HG03521 (cell line): ENCODE measurements around the gene PODNL1.
"Not testable (repeated sequence)": the region's sequence is repeated elsewhere in the genome, so short reads cannot be mapped to it uniquely, and the experiment has no call there.

ENCODE experiments used
- ATAC-seq: cut with Tn5 transposase; IDR thresholded peaks from one replicate; pipeline ENCODE4 v1.9.1; 2021; ENCODE audit warnings: mild to moderate bottlenecking, moderate library complexity; ENCODE audit not compliant: unreplicated experiment

The PODNL1 gene

DNA sequence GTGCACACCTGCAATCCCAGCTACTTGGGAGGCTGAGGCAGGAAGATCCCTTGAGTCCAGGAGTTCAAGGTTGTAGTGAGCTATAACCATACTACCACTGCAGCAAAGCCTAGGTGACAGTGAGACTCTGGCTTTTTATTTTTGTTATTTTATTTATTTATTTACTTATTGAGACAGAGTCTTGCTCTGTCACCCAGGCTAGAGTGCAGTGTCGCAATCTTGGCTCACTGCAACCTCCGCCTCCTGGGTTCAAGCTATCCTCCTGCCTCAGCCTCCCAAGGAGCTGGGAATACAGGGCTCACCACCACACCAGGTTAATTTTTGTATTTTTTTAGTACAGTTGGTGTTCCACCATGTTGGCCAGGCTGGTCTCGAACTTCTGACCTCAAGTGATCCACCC lies 35.3 kb upstream of the PODNL1 start:
- not testable (repeated sequence) for ATAC-seq

DNA sequence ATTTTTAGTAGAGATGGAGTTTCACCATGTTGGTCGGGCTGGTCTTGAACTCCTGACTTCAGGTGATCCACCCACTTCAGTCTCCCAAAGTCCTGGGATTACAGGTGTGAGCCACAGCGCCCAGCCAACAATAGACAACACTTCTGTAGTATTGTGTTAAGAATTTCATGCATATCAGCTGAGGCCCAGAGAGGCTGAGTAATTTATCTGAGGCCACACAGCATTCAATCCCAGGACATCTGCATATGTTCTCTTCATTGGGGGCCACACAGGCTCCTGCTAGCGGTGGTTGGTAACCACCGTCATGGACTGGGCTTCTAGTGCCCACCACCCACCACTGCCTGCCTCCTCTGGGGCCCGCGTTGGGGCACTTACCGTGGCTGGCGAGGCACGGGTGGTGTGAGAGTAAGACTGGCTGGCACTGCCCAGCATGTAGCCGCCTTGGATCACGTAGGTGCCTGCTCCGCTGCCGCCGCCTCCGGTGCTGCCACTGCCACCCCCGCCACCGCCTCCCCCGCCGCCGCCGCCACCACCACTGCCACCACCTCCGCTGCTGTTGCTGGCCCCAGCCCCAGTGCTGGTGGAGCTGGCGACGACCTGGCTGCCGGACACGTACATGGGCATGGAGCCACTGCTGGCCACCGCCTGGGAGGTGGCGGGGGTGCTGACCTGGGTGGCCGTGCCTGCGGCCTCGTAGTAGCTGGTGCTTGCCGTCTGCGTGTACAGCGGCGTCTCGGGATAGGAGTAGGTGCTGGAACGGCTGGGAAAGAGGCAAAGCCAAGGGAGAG lies 34.3 kb upstream of the PODNL1 start:
- no peak for ATAC-seq

DNA sequence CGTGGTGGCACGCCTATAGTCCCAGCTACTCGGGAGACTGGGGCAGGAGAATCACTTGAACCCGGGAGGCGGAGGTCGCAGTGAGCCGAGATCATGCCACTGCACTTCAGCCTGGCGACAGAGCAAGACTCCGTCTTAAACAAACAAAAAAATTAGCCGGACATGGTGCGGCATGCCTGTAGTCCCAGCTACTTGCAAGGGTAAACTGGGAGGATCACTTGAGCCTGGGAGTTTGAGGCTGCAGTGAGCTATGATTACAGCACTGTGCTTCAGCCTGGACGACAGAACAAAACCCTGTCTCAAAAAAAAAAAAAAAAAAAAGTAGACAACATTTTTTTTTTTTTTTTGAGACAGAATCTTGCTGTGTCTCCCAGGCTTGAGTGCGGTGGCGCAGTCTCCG lies 33.7 kb upstream of the PODNL1 start:
- not testable (repeated sequence) for ATAC-seq

DNA sequence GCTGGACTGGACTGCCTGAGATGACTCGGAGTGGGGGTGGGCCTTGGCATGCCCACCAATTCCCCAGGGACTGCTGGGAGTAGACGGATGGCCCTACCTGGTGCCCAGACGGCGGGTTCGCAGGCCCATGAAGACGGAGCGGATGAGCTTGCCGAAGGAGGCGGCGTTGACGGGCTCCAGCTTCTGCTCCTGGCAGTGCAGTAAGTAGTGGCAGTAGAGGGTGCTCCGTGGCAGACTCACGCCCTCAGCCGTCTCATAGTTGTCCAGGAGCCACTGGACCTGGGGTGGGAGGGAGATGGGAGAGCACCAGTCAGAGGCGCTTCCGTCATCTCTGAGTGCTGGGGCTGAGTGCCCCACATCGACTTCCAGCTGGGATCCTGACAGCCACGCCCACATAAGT lies 31.7 kb upstream of the PODNL1 start:
- no peak for ATAC-seq

DNA sequence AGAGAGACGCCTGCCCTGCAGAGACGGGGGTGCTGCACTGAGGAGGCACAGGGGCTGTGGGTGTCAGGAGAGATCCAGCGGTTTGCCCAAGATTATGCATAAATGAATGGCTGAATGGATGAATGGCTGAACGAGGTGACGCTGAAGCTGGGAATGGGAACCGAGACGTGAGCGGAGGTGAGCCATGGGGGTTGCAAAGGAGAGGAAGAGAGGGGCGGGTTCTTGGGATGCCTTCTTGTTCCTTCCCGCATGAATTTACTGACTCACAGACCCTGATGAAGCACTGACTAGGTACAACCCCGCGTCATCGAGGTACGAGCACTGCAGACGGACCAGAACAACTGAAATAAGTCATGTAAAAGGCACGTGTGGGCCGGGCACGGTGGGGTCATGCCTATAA lies 30.8 kb upstream of the PODNL1 start:
- no peak for ATAC-seq

DNA sequence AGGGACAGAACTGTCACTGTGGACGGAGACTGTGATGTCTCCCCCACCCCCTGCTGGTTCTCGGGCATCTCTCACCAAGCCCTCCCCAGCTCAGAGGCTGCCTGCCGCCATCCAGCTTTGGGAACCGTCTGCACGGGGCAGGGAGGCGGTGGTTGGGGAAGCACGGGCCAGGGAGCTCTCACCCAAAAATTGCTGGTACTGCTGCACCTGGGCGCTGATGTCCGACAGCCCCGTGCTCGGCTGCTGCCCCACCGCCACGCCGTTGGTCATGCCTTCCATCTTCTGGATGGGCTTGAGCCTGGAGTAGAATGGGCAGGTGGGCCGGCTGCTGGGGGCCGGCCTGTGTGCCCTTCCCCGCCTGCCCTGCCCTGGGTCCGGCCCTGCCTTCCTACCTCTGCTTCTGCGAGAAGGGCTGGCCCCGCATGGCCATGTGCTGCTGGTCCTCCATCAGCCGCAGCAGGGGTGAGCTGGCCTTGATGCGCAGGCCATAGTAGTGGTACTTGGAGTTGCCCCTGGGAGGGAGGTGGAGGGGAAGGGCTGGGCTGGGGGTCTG lies 30.2 kb upstream of the PODNL1 start:
- ATAC-seq, result no peak

DNA sequence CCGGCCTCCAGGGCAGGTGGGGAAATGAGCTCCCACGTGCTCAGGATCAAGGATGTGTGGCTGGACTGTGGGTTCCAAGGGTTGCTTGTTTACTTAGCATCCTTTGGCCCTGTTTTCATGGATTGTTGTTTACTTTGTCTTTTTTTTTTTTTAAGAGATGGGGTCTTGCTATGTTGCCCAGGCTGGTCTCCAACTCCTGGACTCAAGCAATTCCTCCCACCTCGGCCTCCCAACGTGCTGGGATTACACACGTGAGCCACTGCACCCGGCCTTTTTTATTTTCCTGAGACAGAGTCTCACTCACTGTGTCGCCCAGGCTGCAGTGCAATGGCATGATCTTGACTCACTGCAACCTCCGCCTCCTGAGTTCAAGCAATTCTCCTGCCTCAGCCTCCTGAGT lies 29.0 kb upstream of the PODNL1 start:
- ATAC-seq, result not testable (repeated sequence)

DNA sequence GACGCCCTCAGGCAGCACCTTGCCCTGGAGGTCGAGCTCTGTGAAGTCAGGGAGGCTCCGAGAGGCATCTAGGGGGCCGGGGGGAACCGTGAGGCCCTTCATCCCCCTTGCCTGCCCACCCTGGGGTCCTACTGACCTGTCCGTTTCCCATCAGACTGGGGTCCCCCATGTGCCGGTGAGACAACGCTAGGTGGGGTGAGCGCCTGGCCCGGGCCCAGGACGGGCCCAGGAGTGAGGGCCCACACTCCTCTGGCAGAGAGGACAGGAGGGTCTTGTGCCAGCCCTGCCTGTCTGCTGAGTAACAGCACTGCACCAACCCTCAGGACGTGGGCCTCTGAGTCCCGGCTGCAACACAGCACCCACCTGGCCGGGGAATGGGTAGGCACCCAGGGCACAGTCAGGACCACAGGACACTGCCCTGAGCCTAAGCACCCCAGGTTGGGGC lies 28.5 kb upstream of the PODNL1 start:
- ATAC-seq, result no peak

DNA sequence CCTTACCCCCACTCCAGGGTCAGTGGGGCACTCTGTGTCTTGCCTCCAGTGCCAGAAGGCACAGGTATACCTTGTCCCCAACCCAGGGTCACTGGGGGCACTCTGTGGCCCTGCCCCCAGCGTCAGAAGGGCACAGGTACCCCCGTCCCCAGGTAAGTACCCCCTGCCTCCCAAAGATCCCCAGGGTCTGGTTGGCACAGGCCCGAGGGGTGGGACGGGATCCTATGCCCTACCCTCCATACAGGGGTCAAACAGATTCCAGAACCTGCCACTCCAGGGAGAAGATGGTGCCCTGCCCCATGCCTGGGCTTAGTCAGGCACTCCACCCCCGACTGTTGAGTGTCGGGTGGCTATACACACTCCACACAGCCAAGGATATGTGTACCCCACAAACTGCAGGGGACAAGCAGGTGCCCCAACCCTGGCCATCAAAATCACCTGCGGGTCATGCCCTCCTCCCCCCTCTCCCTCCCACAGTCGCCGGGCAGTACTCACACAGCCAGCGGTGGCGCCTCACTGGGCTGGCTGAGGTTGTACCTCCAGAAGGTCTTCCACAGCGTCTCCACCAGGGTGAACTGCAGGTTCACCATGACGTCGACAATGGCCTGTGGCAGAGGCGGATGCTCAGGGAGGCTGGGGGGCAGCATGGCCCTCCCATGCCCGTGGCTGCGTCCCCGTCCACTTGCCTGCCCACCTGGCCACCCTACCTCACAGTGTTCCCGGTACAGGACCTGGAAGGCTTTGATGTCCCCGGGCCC lies 27.9 kb upstream of the PODNL1 start:
- ATAC-seq, result no peak

DNA sequence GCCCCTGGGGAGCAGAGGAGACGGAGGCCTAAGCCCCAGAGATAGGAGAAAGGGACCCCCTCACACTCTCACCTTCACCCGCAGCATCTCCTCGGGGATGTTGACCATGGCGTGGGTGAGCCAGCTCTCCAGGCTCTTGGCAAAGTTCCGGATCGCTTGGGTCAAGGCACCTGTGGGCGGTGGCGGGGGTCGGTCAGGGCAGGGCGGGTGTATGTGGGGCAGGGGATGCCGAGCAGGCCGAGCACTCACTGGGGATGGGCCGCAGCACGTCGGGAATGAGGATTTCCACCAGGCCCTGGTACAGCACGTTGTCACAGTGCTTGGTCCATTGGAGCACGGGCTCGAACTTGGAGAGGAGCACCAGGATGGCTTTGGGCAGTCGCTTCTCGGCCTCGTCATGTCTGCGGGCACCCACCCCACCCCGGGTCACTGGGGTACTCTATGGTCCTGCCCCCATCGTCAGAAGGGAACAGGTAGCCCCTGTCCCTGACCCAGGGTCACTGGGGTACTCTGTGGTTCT lies 27.2 kb upstream of the PODNL1 start:
- ATAC-seq, result no peak

DNA sequence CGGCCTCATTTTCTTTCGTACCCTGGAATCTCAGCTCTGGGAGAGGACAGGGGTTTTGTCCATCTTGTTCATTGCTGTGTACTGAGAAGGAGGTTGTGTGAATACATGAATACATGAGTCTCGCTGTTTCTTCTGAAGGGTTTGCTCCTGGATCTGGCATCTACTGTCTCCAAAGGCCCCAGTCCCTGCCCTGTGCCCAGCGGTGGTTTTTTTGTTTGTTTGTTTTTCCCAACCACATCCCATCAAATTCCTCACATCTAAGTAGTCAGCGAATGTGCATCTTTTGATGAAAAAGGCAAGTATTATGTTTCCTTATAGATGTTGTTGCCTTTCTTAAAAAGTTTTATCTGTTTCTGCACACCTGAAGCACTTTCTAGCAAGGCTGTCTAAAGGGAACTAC lies 26.6 kb upstream of the PODNL1 start:
- no peak for ATAC-seq

DNA sequence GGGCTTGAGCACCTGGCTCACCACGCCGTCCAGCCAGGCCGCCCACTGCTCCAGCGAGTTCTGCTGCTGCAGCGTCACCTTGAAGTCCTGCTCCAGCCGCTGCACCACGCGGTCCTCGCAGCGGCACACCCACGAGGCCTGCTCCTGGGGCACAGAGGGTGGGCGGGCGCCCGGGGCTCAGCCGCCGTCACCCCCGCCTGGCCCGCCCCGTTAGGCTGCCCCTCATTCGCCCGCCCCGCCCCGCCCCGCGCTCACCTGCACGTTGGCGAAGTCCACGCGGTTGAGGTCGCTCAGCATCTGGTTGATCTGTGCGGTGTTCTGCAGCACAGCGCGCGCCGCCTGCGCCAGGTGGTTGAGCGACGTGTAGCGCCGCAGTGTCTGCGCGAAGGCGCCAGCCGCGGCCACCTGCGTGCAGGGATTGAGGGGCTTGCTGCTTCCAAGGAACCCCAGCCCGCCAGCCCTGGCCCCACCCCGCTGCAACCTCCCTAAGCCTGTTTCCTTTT lies 25.4 kb upstream of the PODNL1 start:
- ATAC-seq, result no peak

DNA sequence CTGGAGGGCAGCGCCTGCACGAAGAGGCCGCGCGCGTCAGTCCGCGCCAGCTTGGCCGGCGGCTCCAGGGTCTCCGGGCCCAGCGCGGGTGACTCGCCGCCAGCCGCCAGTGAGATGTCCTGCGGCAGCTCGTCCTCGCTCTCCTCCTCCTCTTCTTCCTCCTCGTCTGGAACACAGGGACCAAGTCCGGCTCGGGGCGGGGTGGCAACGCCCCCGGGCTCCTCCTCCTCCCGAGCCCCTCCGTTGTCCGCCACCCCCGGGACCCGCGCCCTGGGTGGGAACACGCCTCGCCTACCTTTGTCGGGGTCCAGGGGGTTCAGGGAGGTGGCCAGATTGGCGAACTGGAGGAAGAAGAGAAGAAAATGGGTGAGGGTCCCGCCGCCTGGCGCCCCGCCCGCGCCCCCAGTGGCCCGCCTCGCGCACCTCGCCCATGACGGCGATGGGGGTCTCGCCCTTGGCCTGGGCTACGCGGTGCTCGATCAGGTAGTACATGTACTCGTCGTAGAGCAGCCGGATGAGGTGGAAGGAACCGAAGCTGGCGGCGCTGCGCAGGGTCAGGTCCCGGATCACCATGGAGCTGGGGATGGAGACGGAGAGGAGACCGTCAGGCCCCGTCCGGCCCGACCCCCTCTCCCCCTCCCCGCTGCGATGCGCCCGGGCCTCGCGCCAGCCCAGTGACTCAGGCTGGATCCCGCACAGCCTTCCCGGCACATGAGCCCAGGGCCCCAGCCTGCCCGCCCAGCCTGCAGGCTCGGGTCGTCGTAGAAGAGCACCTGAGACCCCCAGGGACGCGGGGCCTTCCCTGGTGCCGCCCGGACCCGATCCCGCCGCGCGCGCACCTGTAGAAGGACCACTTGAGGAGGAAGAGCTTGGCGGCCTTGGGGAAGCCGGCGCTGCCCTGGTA lies 24.7 kb upstream of the PODNL1 start:
- ATAC-seq, result no peak

DNA sequence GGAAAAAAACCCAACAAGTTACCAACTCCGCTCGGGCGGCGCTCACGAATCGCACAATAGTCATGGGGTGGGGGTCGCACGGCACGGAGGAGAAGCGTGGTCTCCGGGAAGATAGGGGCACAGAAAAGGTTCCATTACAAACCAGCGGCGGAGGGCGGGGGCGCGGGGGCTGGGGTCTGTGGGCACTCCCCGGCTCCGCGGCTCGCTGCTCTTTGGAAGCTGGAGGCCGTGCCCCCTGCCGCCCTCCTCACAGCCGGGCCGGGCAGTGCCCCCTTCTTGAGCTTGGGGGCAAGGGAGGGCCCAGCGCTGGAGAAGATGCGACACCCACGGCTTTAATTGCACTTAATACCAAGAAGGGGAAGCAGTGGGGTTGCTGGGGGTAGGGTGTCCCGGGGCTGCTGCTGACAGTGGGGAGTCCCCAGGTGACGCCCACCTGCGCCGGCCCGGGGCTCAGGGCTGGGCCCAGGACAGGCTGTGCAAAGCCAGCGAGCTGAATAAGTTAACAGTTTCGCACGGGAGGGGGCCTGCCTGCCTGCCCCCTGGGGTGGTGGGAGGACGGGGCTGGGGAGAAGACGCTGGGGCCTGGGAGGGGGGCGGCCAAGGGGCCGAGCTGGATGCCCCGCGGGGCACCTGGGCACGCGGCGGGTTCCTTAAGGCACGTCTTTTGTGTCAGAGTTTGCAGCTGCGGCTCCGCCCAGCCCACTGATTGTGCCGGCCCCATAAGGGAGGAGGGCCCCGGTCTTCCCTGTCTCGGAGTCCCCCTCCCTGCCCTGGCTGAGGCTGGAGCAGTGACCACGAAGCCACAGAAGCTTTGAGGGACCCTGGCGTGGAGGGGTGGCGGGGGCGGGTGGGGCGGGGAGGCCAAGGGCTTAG lies 23.8 kb upstream of the PODNL1 start:
- ATAC-seq, result no peak

DNA sequence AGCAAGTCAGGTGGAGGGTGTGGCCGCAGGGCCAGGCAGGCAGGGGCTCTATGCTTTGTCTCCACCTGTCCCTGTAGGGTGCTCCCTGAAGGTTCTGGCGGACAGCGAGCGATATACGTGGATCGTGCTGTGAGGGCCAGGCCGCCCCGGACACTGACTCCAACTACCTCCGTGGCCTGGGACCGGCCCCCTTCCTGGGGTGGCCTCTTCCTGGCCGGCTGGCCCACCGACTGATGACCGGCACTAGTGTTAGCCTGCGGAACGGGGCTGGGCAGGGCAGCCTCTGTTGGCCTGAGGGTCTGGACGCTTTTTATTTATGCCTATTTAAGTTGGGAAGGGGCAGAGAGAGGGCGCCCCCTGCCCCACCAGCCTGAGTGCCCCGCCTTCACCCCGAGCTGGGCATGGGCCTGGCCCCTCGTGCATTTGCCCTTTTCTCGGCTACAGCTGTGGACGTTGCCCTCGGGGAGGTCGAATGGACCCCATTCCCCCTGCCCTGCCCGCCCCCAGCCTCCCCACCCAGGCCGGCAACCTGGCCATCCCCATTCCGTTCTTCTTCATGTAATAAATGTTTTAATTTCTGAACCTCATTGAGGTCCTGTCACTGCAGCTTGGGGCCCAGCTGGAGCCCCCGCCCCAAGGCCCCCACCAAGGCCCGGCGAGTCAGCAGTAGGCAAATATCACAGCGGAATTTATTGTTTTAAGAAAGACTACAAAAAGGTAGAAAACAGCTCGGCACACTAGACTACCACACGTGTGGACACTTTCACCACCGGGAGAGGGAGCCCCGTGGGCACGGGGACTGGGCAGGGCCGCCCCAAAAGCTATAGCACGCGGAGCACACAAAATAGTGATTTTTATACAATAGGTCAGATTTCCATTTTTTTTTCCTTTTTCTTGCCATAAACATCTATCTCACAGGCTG lies 22.9 kb upstream of the PODNL1 start:
- no peak for ATAC-seq

DNA sequence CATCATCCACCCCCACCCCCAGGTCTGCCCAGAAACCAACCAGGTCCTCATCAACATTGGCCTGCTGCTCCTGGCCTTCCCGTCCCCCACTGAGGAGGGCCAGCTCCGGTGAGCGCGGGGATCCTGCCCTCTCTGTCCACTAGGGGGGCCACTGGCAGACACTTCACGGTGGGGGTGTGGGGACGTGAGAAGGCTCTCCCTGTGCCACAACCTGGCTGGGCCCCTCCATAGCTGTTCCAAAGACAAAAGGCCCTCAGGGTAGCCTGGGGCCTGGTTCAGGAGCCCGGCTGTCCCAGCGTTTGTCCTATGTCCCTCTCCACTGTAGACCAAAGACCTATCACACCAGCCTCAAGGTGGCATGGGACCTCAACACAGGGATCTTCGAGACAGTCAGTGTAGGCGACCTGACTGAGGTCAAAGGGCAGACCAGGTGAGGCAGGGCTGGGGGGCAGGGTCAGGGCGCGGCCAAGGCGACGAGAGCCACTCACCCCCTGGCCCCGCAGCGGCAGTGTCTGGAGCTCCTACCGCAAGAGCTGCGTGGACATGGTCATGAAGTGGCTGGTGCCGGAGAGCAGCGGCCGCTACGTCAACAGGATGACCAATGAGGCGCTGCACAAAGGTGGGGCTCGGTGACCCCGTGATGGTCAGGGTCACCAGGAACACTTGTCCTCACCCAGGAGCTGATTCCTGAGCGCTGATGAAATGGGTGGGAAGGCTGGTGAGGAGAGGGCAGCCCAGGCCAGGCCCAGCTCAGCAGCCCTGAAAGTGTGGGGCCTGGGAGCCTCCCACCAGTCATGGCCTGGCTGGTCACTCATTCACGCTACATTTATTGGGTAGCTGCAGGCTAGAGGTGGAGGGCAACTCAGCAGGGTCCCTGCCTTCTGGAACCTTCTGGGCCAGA lies 22.0 kb upstream of the PODNL1 start:
- ATAC-seq, result no peak

DNA sequence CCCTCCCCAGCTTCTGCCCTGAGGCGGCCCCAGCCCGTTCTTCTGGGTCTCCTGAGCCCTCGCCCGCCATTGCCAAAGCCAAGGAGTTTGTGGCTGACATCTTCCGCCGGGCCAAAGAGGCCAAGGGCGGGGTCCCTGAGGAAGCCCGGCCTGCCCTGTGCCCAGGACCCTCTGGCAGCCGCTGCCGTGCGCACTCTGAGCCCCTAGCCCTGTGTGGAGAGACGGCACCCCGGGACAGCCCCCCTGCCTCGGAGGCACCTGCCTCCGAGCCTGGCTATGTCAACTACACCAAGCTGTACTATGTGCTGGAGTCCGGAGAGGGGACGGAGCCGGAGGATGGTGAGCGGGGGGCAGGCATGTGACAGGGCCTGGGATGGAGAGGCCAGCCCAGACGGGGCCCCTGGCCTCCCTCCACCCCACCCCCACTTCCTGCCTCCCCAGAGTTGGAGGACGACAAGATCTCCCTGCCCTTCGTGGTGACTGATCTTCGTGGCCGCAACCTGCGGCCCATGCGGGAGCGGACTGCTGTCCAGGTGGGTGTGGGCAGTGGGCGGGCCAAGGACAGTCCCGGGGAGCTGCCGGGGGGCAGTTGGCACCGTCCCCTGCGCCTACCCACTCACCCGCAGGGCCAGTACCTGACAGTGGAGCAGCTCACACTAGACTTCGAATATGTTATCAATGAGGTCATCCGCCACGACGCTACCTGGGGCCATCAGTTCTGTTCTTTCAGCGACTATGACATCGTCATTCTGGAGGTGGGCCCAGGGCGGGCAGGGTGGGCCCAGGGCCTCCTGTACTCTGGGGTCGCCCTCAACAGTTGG lies 21.1 kb upstream of the PODNL1 start:
- ATAC-seq, result no peak
